Muscle layer of colon (tissue), 2 donors: ENCODE measurements around the gene AP1AR.
"Not testable (repeated sequence)": the region's sequence is repeated elsewhere in the genome, so short reads cannot be mapped to it uniquely, and the experiment has no call there.

ENCODE experiments used
- H3K27ac ChIP-seq: one replicate; pipeline ENCODE4 v1.7.0; 2013; ENCODE audit warnings: low read depth, mild to moderate bottlenecking, low read length, moderate library complexity
- H3K27me3 ChIP-seq, 2 donors: one replicate each; pipeline ENCODE4 v1.7.0; 2013; ENCODE audit warnings: low read length in 2 of 2, mild to moderate bottlenecking in 2 of 2; ENCODE audit not compliant: insufficient read depth in 2 of 2, control insufficient read depth in 1 of 2
- H3K36me3 ChIP-seq: one replicate; pipeline ENCODE4 v1.7.0; 2013; ENCODE audit warnings: mild to moderate bottlenecking, low read length; ENCODE audit not compliant: insufficient read depth
- H3K4me1 ChIP-seq: one replicate; pipeline ENCODE4 v1.7.0; 2013; ENCODE audit warnings: mild to moderate bottlenecking, low read length; ENCODE audit not compliant: insufficient read depth
- H3K4me3 ChIP-seq, 2 donors: one replicate each; pipeline ENCODE4 v1.7.0; 2013; ENCODE audit warnings: low read length in 2 of 2, low read depth in 1 of 2, mild to moderate bottlenecking in 1 of 2, moderate library complexity in 1 of 2
- H3K9ac ChIP-seq: one replicate; pipeline ENCODE4 v1.7.0; 2013; ENCODE audit warnings: low read length
- H3K9me3 ChIP-seq: one replicate; pipeline ENCODE4 v1.7.0; 2013; ENCODE audit warnings: mild to moderate bottlenecking, low read length
- donor health status: abdominal sarcoma.
- donor health status: Adenocarcinoma of cecum.

Gene AP1AR

GRCh38 chr4:112203593-112203992 is 28.0 kb upstream of the AP1AR start:
- Histone ChIP-seq H3K27me3 (no peaks in the 10 kb centered on the region), H3K4me3 (no peak overlapping the region), H3K27ac (no peak overlapping the region)

GRCh38 chr4:112206431-112206830 is 25.2 kb upstream of the AP1AR start:
- no peak overlapping the region for H3K27ac ChIP-seq
- no peaks in the 10 kb centered on the region for H3K27me3 ChIP-seq
- H3K9me3 ChIP-seq: no peaks in the 10 kb centered on the region
- no peak overlapping the region for H3K9ac ChIP-seq
- H3K36me3 ChIP-seq: no peaks in the 10 kb centered on the region
- H3K4me1 ChIP-seq: no peaks in the 10 kb centered on the region
- no peak overlapping the region for H3K4me3 ChIP-seq

More at GRCh38 chr4:112203593-112203992, 28.0 kb upstream of the AP1AR start:
- Histone ChIP-seq H3K4me1 (no peaks in the 10 kb centered on the region), H3K36me3 (no peaks in the 10 kb centered on the region), H3K9ac (no peak overlapping the region), H3K9me3 (no peaks in the 10 kb centered on the region)

GRCh38 chr4:112208137-112209095 is 23.2 kb upstream of the AP1AR start:
- not testable (repeated sequence) for H3K36me3 ChIP-seq, H3K27ac ChIP-seq, H3K4me3 ChIP-seq, H3K9me3 ChIP-seq, H3K4me1 ChIP-seq, H3K9ac ChIP-seq, H3K27me3 ChIP-seq

GRCh38 chr4:112210777-112211176 is 20.8 kb upstream of the AP1AR start:
- no peaks in the 10 kb centered on the region for H3K36me3 ChIP-seq
- no peaks in the 10 kb centered on the region for H3K9me3 ChIP-seq
- H3K4me3 ChIP-seq: no peak overlapping the region
- no peaks in the 10 kb centered on the region for H3K27me3 ChIP-seq
- no peak overlapping the region for H3K9ac ChIP-seq
- H3K27ac ChIP-seq: no peak overlapping the region
- no peaks in the 10 kb centered on the region for H3K4me1 ChIP-seq

DNA sequence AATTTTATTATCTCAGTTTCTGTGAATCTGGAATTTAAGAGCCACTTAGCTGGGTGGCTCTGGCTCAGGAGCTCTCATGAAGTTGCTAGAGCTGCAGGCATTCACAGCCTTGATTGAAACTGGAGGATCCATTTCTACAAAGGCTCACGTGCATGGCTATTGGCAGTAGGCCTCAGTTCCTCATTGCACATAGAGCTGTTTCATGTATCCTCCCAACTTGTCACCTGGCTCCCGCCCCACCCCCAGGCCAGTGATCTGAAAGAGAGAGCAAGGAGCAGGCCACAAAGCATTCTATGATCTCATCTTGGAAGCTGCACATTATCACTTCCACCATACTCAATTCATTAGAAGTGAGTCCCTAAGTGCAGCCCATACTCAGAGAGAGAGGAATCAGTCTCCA is 18.5 kb upstream of the AP1AR start:
- no peak overlapping the region for H3K27ac ChIP-seq
- H3K4me3 ChIP-seq: no peak overlapping the region
- no peaks in the 10 kb centered on the region for H3K27me3 ChIP-seq
- no peaks in the 10 kb centered on the region for H3K4me1 ChIP-seq
- no peak overlapping the region for H3K9ac ChIP-seq
- no peaks in the 10 kb centered on the region for H3K36me3 ChIP-seq
- no peaks in the 10 kb centered on the region for H3K9me3 ChIP-seq

GRCh38 chr4:112213856-112214255 is 17.7 kb upstream of the AP1AR start:
- H3K4me3 ChIP-seq: no peak overlapping the region
- no peaks in the 10 kb centered on the region for H3K27me3 ChIP-seq
- no peak overlapping the region for H3K27ac ChIP-seq
- no peaks in the 10 kb centered on the region for H3K36me3 ChIP-seq
- H3K9ac ChIP-seq: no peak overlapping the region
- H3K9me3 ChIP-seq: no peaks in the 10 kb centered on the region
- no peaks in the 10 kb centered on the region for H3K4me1 ChIP-seq

DNA sequence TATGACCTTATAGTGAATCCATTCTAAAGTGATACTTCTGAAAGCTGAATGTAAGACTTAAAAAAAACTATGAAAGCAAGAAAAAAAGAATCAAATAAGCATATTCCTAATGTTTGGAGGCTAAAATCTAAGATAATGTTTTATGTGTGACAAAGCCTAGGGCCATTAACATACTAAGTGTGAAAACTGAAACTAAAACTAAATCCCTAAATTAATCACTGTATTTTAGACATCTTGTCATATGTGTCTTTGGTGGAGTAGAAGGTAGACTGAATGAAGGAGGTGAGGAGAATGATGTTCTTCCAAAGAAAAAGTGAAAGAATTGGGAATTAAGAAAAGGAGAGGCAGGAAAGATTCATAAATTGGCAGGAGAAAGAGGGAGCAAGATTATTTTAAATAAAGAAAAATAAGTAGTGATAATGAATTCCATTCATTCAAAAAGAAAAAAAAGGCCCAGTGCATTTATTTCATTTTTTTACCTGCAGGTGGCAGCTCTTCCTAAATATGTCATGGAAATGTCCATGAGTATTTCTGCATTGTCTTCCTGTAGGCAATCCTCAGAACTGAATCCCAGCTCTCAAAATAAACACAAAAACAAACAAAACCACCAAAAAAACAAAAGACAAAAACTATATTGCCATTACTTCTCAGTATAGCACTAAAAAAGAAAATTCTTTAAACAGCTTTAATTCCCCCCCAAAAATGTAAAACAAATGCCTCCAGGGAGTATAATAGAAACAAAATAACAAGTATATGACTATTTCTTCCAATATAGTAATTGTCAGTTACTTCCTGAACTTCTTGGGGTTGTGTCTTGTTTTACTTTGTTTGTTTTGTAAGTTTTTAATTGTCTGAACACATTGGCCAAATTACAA is 17.0 kb upstream of the AP1AR start:
- H3K36me3 ChIP-seq: no peaks in the 10 kb centered on the region
- no peaks in the 10 kb centered on the region for H3K4me1 ChIP-seq
- no peaks in the 10 kb centered on the region for H3K9me3 ChIP-seq
- H3K9ac ChIP-seq: no peak overlapping the region
- H3K27me3 ChIP-seq: no peaks in the 10 kb centered on the region
- H3K27ac ChIP-seq: no peak overlapping the region
- no peak overlapping the region for H3K4me3 ChIP-seq

- no peaks in the 10 kb centered on the region for H3K27me3 ChIP-seq
- H3K4me1 ChIP-seq: no peaks in the 10 kb centered on the region
- H3K9ac ChIP-seq: no peak overlapping the region
- no peaks in the 10 kb centered on the region for H3K9me3 ChIP-seq
- H3K27ac ChIP-seq: no peak overlapping the region
- no peaks in the 10 kb centered on the region for H3K36me3 ChIP-seq
- no peak overlapping the region for H3K4me3 ChIP-seq
These were observed 11.7 kb upstream of the AP1AR start for GRCh38 chr4:112219826-112220366.

DNA sequence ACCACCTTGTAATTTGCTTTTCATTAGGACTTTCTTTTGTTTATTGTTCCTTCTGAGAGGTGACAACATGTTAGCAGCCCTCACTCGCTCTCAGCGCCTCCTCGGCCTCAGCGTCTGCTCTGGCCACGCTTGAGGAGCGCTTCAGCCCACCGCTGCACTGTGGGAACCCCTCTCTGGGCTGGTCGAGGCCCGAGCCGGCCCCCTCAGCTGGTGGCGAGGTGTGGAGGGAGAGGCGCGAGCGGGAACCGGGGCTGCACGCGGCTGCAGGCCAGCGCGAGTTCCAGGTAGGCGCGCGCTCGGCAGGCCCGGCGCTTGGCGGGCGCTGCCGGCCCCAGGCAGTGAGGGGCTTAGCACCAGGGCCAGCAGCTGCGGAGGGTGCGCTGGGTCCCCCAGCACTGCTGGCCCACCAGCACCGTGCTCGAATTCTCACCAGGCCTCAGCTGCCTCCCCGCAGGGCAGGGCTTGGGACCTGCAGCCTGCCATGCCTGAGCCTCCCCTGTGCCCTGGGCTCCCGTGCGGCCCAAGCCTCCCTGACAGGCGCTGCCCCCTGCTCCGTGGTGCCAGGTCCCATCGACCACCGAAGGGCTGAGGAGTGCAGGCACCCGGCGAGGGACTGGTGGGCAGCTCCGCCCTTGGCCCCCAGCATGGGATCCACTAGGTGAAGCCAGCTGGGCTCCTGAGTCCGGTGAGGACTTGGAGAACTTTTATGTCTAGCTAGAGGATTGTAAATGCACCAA is 9.2 kb upstream of the AP1AR start:
- Histone ChIP-seq H3K9me3 (no peaks in the 10 kb centered on the region), H3K4me1 (no peaks in the 10 kb centered on the region), H3K27me3 (no peaks in the 10 kb centered on the region), H3K9ac (no peak overlapping the region), H3K36me3 (no peaks in the 10 kb centered on the region), H3K27ac (no peak overlapping the region), H3K4me3 (no peak overlapping the region)

- H3K36me3 ChIP-seq: no peaks in the 10 kb centered on the region
- H3K9me3 ChIP-seq: no peaks in the 10 kb centered on the region
These were observed 6.4 kb upstream of the AP1AR start for GRCh38 chr4:112225157-112225556.

More at GRCh38 chr4:112225157-112225556, 6.4 kb upstream of the AP1AR start:
- no peak overlapping the region for H3K9ac ChIP-seq
- peaks cover 1% of the 10 kb centered on the region for H3K4me1 ChIP-seq
- H3K27me3 ChIP-seq: no peaks in the 10 kb centered on the region
- H3K27ac ChIP-seq: no peak overlapping the region
- no peak overlapping the region for H3K4me3 ChIP-seq
